HG03571 (cell line): ENCODE results near the gene PPFIA1.
"Not testable (repeated sequence)": the region's sequence is repeated elsewhere in the genome, so short reads cannot be mapped to it uniquely, and the experiment has no call there.

ENCODE experiments used
- ATAC-seq: cut with Tn5 transposase; IDR thresholded peaks from one replicate; pipeline ENCODE4 v1.9.1; 2021; ENCODE audit not compliant: unreplicated experiment

The PPFIA1 gene

DNA sequence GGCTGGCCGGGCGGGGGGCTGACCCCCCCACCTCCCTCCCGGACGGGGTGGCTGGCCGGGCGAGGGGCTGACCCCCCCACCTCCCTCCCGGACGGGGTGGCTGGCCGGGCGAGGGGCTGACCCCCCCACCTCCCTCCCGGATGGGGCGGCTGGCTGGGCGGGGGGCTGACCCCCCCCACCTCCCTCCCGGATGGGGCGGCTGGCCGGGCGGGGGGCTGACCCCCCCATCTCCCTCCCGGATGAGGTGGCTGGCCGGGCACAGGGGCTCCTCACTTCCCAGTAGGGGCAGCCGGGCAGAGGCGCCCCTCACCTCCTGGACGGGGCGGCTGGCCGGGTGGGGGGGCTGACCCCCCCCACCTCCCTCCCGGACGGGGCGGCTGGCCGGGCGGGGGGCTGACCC is 24.7 kb downstream of the PPFIA1 start:
- not testable (repeated sequence) for ATAC-seq

- no peak for ATAC-seq
Observed at GRCh38 chr11:70296681-70297080, 26.2 kb downstream of the PPFIA1 start.

- no peak for ATAC-seq
Observed at GRCh38 chr11:70297341-70297740, 26.9 kb downstream of the PPFIA1 start.

DNA sequence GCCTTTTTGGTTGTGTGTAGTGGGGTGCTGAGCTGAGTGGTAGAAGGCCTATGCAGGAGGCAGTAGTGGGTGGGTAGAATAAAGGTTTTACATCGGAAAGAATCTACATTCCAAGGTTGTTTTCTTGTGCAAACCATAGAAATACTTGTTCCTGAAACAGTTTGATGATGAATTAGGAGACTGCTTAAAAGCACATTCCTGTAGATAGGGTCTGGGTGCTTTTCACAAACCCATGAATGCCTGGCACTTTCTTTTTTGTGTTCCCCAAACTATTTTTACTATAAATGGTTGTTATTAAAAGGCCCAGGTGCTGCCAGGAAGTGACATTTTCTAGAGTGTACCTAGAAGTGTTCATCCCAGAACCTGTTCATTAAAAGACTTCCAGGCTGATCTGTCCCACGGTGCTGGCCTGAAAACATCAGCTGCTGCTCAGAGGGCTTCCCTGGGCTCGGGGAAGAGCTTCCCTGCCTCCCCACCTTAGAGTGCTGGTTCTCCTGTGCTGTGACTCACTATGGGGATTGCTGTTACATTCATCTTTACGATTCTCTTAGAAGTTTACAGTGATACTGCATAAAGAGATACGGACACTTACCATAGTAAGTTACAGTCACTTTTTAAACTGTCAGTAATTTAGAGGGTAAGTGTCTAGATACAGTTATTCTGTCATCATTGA is 27.9 kb downstream of the PPFIA1 start:
- ATAC-seq: no peak

GRCh38 chr11:70299636-70300035 is 29.1 kb downstream of the PPFIA1 start:
- ATAC-seq: no peak

DNA sequence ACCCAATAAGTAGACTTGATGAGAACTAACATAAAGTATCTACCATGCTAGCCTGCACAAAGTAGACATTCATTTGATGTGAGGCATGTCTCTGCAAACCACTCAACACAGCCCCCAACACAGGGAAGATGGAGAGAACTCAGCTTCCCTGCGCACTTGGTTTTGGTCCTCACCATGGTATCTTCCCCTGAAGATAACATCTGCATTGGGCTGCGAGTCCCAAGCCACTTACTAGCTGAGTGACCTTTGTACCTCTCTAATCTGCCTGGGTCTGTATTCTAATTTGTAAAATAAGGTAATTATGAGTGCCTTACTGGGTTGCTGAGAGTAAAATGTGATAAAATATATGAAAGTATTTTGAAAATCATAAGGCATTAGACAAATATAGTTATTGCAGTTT is 30.7 kb downstream of the PPFIA1 start:
- no peak for ATAC-seq

- ATAC-seq: no peak
Observed at GRCh38 chr11:70301721-70302418, 31.4 kb downstream of the PPFIA1 start.

DNA sequence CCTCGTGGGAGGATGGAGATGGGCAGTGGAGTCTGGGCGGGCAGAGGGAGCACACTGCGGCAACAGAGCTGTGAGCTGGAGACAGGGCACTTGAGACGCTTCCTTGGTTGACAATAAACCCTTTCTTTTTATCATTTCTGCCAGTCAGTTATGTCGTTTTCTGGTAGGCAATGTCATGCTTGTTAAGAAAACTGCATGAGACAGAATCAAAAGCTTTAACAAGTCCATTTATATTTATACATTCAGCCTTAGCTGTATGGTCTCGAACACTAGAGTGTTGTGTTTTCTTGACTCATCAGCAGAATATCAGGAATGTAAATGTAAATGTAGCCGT is 31.9 kb downstream of the PPFIA1 start:
- no peak for ATAC-seq

DNA sequence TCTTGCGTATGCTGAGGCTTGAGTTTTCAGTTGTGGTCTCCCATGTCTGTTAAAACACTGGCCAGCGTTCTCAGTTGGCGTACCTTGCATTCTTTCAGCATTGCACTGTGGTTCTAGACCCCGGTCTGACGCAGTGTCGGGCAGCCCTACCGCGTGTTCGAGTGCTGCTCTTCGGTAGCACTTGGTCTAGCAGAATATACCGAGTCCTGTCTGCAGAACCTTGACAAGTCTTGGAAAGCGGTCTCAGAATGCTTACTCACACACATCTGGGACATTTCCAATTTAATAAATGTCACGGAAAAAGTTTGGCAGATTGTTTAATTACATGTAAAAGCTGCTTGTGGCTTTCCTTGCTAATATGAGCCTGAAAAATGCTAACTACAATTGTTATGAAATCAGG is 32.6 kb downstream of the PPFIA1 start:
- no peak for ATAC-seq

DNA sequence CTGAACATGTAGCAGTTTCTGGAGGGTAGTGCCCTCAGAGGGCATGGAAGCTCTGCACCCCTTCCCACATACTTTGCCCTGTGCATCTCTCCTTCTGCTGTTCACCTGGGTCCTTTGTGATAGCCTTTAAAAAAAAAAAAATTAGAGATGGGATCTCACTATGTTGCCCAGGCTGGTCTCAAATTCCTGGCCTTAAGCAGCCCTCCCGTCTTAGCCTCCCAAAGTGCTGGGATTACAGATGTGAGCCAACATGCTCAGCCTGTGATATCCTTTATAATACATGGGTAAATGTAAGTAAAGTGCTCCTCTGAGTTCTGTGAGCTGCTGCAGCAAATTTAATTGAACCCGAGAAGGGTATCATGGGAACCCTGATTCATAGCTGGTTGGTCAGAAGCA is 33.7 kb downstream of the PPFIA1 start:
- no peak for ATAC-seq

DNA sequence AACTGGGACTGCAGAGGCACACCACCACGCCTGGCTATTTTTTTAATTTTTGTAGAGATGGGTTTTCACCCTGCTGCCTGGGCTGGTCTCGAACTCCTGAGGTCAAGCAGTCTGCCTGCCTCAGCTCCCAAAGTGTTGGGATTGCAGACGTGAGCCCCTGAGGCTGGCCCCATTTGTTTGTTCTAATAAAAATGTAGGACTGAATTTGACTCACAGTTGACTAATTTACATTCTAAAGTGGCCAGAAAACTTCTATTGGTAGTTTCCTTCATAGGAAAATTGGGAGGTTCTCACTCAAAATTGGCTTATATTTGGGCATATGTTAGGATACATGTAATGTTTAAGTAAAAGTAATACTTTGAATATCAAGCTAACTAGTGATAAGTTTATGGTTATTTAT is 35.0 kb downstream of the PPFIA1 start:
- no peak for ATAC-seq

DNA sequence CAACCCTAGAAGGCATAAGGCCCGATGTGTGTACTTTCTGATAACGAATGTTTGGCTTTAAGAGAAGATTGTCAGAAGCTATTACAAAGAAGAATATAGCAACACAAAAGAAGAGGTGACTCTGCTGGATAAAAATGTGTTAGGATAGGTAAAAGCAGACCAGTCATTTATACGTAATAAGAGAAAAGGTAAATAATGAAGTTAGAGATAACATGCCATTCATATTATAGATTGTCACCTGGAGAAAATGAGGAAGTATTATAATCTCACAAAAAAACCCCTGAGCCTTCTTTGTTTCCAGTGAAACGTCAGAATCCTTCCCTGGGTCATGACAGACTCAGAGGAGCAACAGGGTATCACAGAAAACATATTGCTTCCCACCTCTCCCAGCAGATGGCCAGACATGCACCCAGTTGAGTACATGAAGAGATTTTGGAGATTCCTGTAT is 36.1 kb downstream of the PPFIA1 start:
- no peak for ATAC-seq

DNA sequence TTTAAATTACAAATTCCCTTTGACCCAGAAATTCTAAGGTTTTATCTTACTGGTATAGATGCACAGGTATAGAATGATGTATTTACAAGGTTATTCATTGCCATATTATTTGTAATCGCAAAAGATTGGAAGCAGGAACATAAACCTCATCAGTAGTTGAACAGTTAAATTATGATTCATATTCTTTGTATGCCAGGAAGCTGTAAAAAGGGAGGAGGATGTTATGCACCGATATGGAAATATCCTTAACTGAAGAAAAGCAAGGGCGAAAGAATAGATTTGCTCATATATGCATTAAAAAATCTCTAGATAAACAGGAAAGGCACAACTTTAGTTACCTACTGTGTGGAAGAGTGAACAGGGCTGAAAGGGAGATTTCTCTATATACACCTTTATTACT is 36.7 kb downstream of the PPFIA1 start:
- no peak for ATAC-seq

- ATAC-seq: no peak
Observed at GRCh38 chr11:70311616-70312015, 41.1 kb downstream of the PPFIA1 start.

DNA sequence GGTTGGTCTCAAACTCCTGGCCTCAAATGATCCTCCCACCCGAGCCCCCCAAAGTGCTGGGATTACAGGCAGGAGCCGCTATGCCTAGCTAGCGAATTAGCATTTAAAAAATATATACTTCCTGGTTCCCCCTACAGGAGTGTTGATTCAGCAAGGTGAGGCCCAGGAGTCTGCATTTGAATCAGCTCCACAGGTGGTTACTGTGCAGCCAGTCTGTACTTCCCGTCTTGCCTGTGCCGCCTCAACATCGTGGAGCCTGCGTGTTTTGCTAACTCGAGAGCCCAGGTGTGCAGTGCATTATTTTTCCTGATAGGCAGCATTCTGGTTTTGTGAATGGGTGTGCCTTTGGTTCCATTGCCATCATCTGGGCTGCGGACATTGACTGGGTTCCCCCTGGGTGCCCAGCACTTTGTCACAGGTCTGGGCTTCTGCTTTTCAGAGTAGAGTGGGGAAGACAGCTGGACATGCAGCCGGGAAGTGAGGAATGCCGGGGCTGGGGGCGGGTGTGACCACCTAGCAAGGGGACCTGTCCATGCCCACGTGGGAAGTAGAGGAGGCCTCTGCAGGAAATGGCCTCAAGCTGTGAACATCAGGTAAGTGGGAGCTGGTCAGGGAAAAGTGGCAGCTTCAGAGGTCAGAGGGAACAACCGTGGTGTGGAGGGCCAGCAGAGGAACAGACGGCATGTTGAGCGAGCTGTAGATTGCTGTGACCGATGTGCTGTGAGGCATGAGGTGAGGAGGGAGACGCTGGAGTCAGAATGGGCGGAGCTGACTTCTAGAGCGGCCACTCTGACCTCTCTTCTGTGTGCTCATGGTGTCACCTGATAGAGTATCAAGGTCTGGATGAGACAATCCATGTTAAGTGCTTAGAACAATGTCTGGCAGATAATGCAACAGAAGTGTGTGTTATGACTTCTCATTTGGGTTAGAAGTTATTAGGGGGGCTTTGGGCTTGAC is 42.2 kb downstream of the PPFIA1 start:
- no peak for ATAC-seq

DNA sequence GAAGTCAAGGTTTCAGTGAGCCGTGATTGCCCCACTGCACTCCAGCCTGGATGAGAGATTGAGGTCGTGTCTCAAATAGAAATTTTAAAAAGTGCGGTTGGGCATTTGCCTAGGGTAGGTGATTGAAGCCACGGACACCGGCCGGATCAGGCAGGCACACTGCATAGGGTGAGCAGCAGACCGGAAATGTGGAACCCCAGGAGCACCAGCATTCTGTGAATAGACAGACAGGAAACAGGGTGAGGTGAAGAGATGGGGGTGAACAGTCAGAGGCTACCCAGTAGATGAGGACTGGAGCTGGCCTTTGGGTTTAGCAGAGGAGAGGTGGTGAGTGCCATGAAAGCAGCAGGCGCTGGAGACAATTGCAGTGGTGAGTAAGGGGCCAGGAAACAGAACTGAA is 43.5 kb downstream of the PPFIA1 start:
- ATAC-seq: no peak

DNA sequence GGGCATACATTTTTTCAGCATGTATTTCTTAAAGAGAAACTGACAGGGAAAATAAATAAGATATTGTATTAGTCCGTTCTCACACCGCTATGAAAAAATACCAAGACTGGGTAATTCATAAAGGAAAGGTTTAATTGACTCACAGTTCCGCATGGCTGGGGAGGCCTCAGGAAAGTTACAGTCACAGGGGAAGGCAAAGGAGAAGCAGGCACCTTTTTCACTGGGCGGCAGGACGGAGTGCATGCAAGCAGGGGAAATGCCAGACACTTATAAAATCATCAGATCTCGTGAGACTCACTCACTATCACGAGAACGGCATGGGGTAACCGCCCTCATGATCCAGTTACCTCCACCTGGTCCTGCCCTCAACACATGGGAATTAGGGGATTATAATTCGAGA is 44.2 kb downstream of the PPFIA1 start:
- no peak for ATAC-seq

DNA sequence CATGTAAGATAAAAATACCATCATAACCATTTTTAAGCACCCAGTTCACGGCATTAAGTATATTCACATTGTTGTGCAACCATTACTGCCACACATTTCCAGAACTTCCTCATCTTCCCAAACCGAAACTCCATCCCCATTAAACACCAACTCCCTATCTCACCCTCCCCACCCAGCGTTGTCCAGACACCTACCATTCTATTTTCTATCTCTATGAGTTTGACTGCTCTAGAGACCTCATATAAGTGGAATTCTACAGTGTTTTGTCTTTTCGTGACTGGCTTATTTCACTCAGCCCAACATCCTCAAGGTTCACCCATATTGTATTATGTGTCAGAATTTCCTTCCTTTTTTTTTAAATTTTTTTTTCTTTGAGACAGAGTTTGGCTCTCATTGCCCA is 45.2 kb downstream of the PPFIA1 start:
- ATAC-seq: no peak

GRCh38 chr11:70317581-70318305 is 47.3 kb downstream of the PPFIA1 start:
- ATAC-seq: no peak

- no peak for ATAC-seq
Observed at GRCh38 chr11:70319396-70320076, 49.0 kb downstream of the PPFIA1 start.

DNA sequence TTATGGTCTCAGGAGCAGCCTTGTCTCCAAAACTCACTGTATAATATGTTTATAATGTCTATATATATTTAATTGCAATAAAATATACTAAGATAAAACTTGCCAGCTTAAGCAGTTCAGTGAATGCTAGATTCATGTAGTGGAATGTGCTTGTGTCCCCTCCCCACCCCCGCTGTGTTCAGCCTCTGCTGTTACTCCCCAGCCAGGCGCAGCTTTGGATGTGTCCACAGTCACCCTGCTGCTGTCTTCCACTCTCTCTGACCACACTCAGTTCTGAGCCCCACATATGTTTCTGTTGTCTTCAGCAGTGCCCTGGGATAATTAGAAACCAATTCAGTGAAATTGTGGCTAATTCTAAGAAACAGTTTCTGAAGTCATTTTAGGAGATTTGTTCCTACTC is 52.2 kb downstream of the PPFIA1 start:
- no peak for ATAC-seq
